Activated CD8-positive, alpha-beta memory T cell treated with anti-CD3 and anti-CD28 coated beads for 48 hours (primary cell): ENCODE results near the gene PET100.

Source experiments
- DNase-seq, 3 experiments: peaks; one replicate each; pipeline ENCODE4 v3.0.0-alpha.2; 2020; ENCODE audit warnings: low read depth in 2 of 3, low spot score in 2 of 3

The PET100 gene

GRCh38 chr19:7677669-7678311 is 48.2 kb downstream of the PET100 start:
- DNase-seq = no peak

- no peak for DNase-seq
These were observed 49.6 kb downstream of the PET100 start for GRCh38 chr19:7678971-7679751.

- DNase-seq = no peak
These were observed 50.4 kb downstream of the PET100 start for GRCh38 chr19:7679771-7680605.

GRCh38 chr19:7680606-7681339 is 51.2 kb downstream of the PET100 start, which contains the start of gene TRAPPC5:
TRAPPC5 (plus strand) TSS chr19:7680833; CDS start chr19:7682254, 1,421 bp downstream.
- DNase-seq = peak; percentile 72 to 79 (median 77)
